CD4-positive, alpha-beta T cell treated with Interleukin-12 subunit alpha and Interleukin-12 subunit beta, for 1 hour (primary cell): ENCODE data around the gene FAM83G.
"Not testable (repeated sequence)": the region's sequence is repeated elsewhere in the genome, so short reads cannot be mapped to it uniquely, and the experiment has no call there.

Source experiments
- DNase-seq: peaks from one replicate; pipeline ENCODE4 v3.0.0-alpha.2; 2020

The FAM83G gene

GRCh38 chr17:19023209-19023999, 18.8 kb upstream of the FAM83G start:
- DNase-seq, result no peak

DNA sequence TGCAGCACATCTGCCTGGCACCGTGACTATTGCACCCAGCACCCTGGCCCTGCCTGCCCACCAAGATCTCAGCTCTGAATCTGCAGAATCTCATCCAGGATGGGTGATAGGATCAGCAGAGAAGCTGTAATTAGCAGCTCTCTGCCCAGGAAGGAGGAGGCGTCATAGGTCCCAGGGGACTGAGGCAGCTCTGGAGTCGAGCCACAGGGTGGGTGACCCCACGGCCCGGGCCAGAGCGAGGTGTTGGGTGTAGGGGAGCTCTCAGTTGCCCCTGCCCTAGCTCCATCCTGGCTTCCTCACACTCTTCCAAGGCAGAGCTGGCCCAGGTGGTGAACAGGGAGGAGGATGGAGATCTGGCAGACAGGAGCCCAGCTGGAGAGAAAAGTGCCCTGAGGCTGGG, 18.2 kb upstream of the FAM83G start:
- no peak for DNase-seq

DNA sequence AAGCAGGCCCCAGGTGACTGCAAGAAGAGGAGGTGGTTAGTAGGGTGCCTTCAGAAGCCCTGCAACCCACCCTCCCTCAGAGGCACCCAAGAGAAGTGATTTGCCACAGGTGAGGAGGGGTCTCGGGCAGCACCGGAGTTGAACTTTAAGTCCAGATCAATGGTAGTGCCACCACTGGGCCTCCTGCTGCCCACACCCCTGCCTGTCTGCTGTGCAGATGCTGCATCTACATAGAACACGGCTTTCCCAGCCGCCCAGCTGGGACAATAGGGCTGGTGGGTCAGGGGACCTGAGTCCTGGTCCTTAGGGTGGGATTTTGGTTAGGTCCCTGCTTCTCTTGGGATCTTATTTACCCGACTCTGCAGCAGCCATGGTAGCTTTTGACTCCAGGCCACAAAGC, 17.6 kb upstream of the FAM83G start:
- DNase-seq, result no peak

GRCh38 chr17:19021622-19022083, 17.1 kb upstream of the FAM83G start:
- peak; percentile 56 for DNase-seq

GRCh38 chr17:19021011-19021621, 16.6 kb upstream of the FAM83G start:
- DNase-seq, result not testable (repeated sequence)

DNA sequence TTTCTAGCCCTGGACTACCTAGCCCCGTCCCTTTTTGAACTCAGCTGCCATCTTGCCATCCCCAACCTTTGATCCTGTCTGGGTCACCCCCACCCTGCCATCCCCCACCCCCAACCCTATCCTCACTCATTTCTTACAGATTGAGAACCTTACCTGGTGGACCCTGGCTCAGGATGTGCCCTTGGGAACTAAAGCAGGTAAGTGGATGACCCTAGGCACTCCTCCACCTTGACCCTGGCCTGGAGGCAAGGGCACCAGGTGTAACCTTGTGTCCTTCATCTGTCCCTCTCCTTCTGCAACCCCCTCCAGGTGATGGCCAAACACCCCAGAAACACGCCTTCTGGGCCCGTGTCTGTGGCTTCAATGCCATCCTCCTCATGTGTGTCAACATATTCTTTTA, 15.5 kb upstream of the FAM83G start:
- no peak for DNase-seq

GRCh38 chr17:19019041-19019941, 14.7 kb upstream of the FAM83G start:
- DNase-seq, result no peak

DNA sequence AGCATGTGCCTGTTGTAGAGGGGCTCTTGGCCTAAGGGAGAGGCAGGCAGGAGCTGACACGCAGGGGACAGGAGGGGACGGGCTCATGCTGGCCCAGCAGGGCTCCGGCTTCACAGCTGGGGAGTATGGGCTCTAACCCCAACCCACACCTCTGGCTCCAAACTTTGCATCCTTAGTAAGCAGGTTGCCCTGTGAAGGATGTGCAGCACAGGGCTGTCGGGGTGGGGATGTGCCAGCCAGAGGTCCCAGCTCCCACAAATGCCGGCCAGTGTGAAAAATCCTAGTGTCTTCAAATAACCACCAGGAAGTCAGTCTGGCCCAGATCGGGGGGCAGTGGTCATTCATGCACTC, 14.0 kb upstream of the FAM83G start:
- no peak for DNase-seq

DNA sequence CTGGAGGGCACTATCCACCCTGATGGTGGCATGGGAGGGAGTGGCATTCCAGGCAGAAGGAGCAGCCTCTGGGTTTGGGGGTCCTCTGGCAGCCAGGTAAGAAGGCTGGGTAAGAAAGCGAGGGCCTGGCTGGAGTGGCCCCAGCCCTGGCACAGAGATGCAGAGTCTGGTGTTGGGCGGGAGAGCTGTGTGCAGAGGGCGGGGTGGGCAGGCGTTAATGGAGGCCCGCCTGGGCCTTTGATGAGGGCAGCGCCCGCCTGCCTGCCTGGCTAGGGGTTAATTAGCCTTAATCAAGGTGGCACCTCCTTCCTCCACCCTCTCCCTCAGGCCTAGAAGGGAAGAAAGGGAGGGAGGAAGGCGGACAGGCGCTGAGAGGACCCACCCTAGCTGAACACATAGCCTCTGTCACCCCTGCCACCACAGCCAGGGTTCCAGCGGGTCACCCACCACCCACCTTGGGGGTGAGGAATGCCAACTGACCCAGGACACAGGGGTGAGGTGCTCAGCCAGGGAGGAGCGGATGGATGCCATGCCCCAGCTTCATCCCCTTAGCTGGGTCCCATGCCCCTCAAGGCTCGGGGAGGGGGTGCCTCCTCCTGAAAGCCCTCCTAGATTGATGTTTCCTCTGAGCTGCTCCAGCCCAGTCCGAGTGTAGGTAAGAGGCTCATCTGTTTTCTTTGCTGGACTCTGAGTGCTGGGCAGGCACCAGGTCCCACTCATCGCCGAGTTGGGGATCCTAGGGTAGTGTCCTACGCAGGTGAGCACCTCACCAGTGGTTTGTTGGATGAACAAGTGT, 13.4 kb upstream of the FAM83G start:
- no peak for DNase-seq

GRCh38 chr17:19017401-19017800, 12.8 kb upstream of the FAM83G start:
- DNase-seq, result no peak

- no peak for DNase-seq
Measured at GRCh38 chr17:19016881-19017280, 12.3 kb upstream of the FAM83G start.

- no peak for DNase-seq
Measured at GRCh38 chr17:19016297-19016696, 11.7 kb upstream of the FAM83G start.

GRCh38 chr17:19015428-19015827, 10.9 kb upstream of the FAM83G start:
- DNase-seq, result no peak

DNA sequence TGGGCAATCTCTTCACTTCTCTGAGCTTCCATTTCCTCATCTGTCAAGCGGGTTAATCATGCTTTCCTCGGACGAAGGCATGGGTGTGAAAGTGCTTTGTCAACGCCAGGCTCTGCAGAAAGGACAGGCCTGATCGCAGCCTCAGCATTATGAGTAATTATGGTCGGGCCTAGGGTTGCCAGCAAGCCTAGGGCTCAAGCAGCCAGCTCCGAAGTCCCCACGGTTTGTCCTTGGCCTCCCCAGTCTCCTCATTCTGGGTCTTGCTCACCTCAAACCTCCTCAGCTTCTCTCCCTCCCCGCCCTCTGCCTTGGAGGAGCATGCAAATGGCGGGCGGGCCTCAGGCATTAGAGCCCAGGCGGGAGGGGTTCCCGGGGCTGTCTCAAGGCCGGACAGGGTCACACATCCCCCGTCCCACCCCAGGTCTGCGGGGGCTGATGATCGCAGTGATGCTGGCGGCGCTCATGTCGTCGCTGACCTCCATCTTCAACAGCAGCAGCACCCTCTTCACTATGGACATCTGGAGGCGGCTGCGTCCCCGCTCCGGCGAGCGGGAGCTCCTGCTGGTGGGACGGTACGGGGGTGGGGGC, 10.2 kb upstream of the FAM83G start:
- DNase-seq, result no peak

DNA sequence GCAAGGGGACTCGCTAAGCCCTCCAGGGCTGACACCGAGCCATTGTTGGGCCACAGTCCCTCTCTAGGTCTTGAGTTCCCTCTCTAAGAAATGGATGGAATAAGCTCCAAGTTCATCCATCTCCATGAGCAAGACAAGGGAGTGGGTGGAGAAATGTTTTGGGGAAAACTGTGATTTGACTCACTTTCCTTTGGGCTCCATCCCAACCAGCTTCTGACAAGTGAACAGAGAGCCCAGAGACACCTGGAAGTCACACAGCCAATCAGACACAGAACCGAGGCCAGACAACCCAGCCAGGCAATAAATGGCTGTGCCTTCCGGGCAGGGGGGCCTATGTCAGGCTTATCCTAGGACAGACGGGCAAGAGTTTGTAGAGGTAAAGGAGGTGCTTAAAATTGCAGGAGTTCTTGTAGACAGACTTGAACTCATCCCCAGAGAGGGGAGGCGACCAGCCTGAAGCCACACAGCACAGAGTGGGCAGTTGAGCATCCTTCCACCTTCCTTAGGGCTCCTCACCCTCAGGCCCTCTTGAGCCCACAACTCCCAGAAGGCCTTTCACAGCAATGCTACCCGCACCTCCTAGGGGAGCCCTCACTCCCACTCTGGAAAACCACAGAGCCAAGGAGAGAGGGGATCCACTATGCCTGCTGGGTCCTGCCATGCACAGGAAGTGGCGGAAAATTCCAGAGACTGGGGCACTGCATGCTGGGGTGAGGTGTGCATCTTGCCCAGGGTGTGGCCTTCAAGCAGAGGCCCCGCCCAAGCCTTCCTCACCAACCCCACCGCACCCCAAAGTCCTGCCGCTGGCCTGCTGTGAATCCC, 9.5 kb upstream of the FAM83G start:
- DNase-seq, result no peak

GRCh38 chr17:19013226-19013625, 8.7 kb upstream of the FAM83G start:
- no peak for DNase-seq

DNA sequence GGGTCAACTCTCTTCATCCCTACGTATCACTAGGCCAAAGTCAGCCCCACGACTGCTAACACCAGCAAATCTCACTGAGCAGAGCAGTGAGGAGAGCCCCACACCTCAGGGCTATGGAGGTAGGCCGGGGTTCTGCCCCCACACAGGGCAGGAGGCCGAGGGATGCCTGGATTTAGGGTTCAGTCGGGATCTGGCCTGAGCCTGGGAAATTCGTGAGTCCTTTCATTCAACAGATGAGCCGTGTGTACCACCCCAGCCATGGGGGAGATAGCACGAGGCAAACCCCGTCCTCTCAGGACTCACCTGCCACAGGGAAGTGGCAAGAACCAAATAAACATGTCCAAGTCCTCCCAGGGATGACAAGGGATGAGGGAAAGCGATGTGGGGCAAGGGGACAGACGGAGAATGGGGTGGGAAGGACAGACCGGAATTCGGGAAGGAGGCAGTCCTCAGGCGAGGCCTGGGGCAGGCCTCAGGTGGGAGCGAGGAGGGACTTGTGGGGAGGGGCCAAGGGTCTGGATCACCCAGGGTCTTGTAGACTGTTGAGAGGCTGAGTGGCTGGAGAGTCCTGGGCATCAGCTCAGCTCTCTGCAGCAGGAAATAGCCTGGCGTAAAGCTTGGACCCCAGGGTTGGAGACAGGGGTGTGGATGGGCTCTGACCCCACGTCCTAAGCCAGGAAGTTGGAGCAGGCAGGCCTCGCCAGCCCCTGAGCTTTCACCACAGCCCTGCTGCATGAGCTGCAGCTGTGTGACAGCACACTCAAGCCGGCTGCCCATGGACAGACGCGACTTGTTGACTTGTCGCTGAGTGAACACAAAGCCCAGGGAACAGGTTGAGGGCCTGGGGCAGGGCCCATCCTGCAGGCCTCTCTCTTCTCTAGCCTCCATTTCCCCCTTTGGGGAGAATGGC, 7.9 kb upstream of the FAM83G start:
- DNase-seq, result no peak

- no peak for DNase-seq
Measured at GRCh38 chr17:19011581-19011980, 7.0 kb upstream of the FAM83G start.

- no peak for DNase-seq
Measured at GRCh38 chr17:19010729-19011505, 6.4 kb upstream of the FAM83G start.

DNA sequence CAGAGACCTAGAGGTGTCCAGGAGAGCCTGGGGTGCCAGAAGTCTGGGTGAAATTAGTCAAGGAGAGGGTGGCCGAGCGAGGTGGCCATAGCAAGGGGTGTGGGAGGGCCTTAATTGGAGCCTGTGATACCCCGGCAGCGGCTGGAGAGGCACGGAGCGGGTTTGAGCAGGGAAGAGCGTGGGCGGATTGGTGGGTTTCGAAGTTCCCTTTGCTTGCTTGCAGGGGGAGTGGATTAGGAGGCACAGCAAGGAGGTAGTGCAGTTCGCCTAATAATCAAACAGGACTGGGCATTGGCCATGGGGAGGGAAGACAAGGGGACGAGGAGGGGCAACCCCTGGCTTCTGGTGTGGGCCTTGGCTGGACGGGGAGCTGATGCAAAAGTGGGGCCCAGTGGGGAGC, 5.4 kb upstream of the FAM83G start:
- no peak for DNase-seq
